ENCODE data around the gene OR2C3. TPM values are rescaled to one million over a fixed set of nuclear protein-coding genes. Genes with fewer than 3 reads are reported as not detected.

OR2C3 gene
- total RNA-seq, 2 experiments from 2014 or later = not detected

GRCh38 chr1:247518613-247518891 is 17.7 kb downstream of the OR2C3 start:
- Histone ChIP-seq H3K4me2 (ENCODE audit: low read length) (no peak overlapping the region), H4K20me1 (ENCODE audit: insufficient read depth, low read length) (no peaks in the 10 kb centered on the region), H3K4me1 (ENCODE audit: insufficient read depth, low read length, poor library complexity, severe bottlenecking) (no peaks in the 10 kb centered on the region), H2AFZ (ENCODE audit: low read length) (no peak overlapping the region), H3K27ac (ENCODE audit: low read depth, low read length, poor library complexity, severe bottlenecking) (no peak overlapping the region), H3K9me2 (ENCODE audit: insufficient read depth, low read length) (no peaks in the 10 kb centered on the region), H3K79me2 (ENCODE audit: insufficient read depth, low read depth, low read length) (no peaks in the 10 kb centered on the region), H3K36me3 (ENCODE audit: insufficient read depth, low read length) (no peaks in the 10 kb centered on the region), H3K9me3 (ENCODE audit: low read length) (no peaks in the 10 kb centered on the region), H3K4me3 (ENCODE audit: low read depth, low read length, poor library complexity, severe bottlenecking) (no peak overlapping the region)
- TF ChIP-seq EZH2phosphoT487 (IDR thresholded peaks at IDR 0.05; ENCODE audit: borderline replicate concordance, low read depth, low read length) = no peak
- TF ChIP-seq CTCF (conservative IDR thresholded peaks at IDR 0.05; ENCODE audit: low read length) = no peak
- ChIA-PET POLR2A (interaction anchor here (0.5 kb wide), 1 partner anchor 13 kb away, joined by 3 read pairs; no protein-coding TSS in a partner anchor), CTCF (ENCODE audit: unreplicated experiment) (no interaction called here)
- no TSS peak for BruUV-seq (replicated peaks)
- intact Hi-C loops (cut with micrococcal nuclease; ENCODE audit: unreplicated experiment) = no loop called here
- no peak for DNase-seq (ENCODE audit: low spot score)

- Histone ChIP-seq H3K9me3 (ENCODE audit: low read length) (no peaks in the 10 kb centered on the region), H3K9me2 (ENCODE audit: insufficient read depth, low read length) (no peaks in the 10 kb centered on the region), H3K79me2 (ENCODE audit: insufficient read depth, low read depth, low read length) (no peaks in the 10 kb centered on the region), H2AFZ (ENCODE audit: low read length) (no peak overlapping the region), H3K4me1 (ENCODE audit: insufficient read depth, low read length, poor library complexity, severe bottlenecking) (no peaks in the 10 kb centered on the region), H4K20me1 (ENCODE audit: insufficient read depth, low read length) (no peaks in the 10 kb centered on the region), H3K36me3 (ENCODE audit: insufficient read depth, low read length) (no peaks in the 10 kb centered on the region), H3K27ac (ENCODE audit: low read depth, low read length, poor library complexity, severe bottlenecking) (no peak overlapping the region), H3K4me3 (ENCODE audit: low read depth, low read length, poor library complexity, severe bottlenecking) (no peak overlapping the region), H3K4me2 (ENCODE audit: low read length) (no peak overlapping the region)
- ChIA-PET POLR2A (interaction anchor here (1.0 kb wide), 1 partner anchor 33 kb away, joined by 3 read pairs; no protein-coding TSS in a partner anchor), CTCF (ENCODE audit: unreplicated experiment) (no interaction called here)
- no TSS peak for BruUV-seq (replicated peaks)
- intact Hi-C loops (cut with micrococcal nuclease; ENCODE audit: unreplicated experiment) = no loop called here
- no peak for TF ChIP-seq EZH2phosphoT487 (IDR thresholded peaks at IDR 0.05; ENCODE audit: borderline replicate concordance, low read depth, low read length)
- TF ChIP-seq CTCF (conservative IDR thresholded peaks at IDR 0.05; ENCODE audit: low read length) = no peak
- DNase-seq (ENCODE audit: low spot score) = no peak
Observed at GRCh38 chr1:247517795-247518612, 18.2 kb downstream of the OR2C3 start.

GRCh38 chr1:247506831-247507230 is 29.4 kb downstream of the OR2C3 start:
- no TSS peak for BruUV-seq (replicated peaks)
- TF ChIP-seq EZH2phosphoT487 (IDR thresholded peaks at IDR 0.05; ENCODE audit: borderline replicate concordance, low read depth, low read length) = no peak
- TF ChIP-seq CTCF (conservative IDR thresholded peaks at IDR 0.05; ENCODE audit: low read length) = no peak
- no peaks in the 10 kb centered on the region for H3K4me1 ChIP-seq (ENCODE audit: insufficient read depth, low read length, poor library complexity, severe bottlenecking)
- no peaks in the 10 kb centered on the region for H4K20me1 ChIP-seq (ENCODE audit: insufficient read depth, low read length)
- intact Hi-C loops (cut with micrococcal nuclease; ENCODE audit: unreplicated experiment) = no loop called here
- CTCF ChIA-PET (ENCODE audit: unreplicated experiment) = no interaction called here
- no peaks in the 10 kb centered on the region for H3K9me3 ChIP-seq (ENCODE audit: low read length)
- H3K4me2 ChIP-seq (ENCODE audit: low read length) = no peak overlapping the region
- no peaks in the 10 kb centered on the region for H3K9me2 ChIP-seq (ENCODE audit: insufficient read depth, low read length)
- POLR2A ChIA-PET = interaction anchor here (0.7 kb wide), 1 partner anchor 37 kb away, joined by 3 read pairs; no protein-coding TSS in a partner anchor
- no peaks in the 10 kb centered on the region for H3K36me3 ChIP-seq (ENCODE audit: insufficient read depth, low read length)
- H3K4me3 ChIP-seq (ENCODE audit: low read depth, low read length, poor library complexity, severe bottlenecking) = no peak overlapping the region
- no peak overlapping the region for H3K27ac ChIP-seq (ENCODE audit: low read depth, low read length, poor library complexity, severe bottlenecking)
- no peak overlapping the region for H2AFZ ChIP-seq (ENCODE audit: low read length)
- no peak for DNase-seq (ENCODE audit: low spot score)
- no peaks in the 10 kb centered on the region for H3K79me2 ChIP-seq (ENCODE audit: insufficient read depth, low read depth, low read length)

Measured in OCI-LY7 (cell line).